HG03060 (cell line): ENCODE data around the gene SLC6A6.
"Not testable (repeated sequence)": the region's sequence is repeated elsewhere in the genome, so short reads cannot be mapped to it uniquely, and the experiment has no call there.

Source experiments
- ATAC-seq: cut with Tn5 transposase; IDR thresholded peaks from one replicate; pipeline ENCODE4 v1.9.1; 2021; ENCODE audit warnings: low read depth, moderate number of reproducible peaks; ENCODE audit not compliant: unreplicated experiment

SLC6A6 gene

DNA sequence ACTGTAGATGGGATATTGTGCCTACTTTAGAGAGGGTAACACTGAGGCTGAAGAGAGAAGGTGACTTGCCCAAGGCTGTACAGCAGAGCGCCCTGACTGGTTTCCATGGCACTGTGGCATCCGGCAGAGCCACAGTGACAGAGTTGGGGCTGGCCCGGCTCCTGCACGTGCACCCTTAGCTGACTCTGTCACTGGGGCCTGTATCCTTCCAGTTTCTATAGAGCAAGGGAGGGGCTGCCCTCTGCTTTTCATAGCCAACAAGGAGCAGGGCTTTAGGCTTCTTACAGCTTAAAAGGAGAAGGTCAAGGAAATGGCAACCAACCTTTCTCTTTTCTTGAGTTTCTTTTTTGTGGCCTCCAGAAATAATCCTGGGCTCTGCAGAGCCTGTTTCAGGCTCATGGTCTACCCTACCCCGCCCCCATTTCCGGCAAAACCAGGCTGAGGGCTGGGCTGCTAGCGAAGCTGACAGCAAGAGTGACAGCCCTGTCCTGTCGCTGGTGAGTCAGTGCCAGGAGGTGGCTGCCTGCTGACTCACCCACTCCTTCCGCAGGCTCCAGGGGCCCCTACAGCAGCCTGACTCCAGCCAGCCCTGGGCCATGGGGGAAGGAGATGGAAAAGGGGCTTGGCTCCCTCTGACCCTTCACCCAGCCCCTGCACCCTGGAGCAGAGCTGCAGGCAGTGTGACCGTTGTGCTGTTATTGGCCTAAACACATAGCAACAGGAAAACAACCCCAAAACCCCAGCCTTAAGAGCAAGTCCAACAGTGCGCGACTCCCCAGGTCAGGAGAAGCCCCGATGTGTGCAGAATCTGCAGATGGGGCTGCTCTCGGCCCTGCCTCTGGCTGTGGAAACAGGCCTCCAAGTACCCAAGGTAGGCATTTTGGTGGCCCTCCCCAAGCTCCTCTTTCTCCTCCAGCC lies 29.8 kb downstream of the SLC6A6 start:
- peak; percentile 74 for ATAC-seq

- no peak for ATAC-seq
Observed at GRCh38 chr3:14433106-14433505, 30.7 kb downstream of the SLC6A6 start.

DNA sequence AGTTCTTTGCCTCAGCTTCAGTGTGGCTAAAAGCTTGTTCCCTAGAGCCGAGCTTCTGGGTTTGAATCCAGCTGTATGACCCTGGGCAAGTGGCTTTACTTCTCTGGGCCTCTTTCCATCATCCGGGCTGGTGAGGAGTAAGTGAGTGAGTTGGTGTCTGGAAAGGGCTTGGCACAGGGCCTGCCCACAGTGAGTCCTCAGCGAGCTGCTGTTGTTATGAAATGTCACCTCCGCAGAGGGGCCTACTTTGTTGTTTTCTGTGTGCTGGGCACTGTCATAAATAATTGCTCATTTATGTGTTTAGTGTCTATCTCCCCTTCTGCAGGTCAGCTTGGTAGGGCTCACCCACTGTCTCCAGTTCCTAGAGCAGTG lies 31.7 kb downstream of the SLC6A6 start:
- ATAC-seq: no peak

DNA sequence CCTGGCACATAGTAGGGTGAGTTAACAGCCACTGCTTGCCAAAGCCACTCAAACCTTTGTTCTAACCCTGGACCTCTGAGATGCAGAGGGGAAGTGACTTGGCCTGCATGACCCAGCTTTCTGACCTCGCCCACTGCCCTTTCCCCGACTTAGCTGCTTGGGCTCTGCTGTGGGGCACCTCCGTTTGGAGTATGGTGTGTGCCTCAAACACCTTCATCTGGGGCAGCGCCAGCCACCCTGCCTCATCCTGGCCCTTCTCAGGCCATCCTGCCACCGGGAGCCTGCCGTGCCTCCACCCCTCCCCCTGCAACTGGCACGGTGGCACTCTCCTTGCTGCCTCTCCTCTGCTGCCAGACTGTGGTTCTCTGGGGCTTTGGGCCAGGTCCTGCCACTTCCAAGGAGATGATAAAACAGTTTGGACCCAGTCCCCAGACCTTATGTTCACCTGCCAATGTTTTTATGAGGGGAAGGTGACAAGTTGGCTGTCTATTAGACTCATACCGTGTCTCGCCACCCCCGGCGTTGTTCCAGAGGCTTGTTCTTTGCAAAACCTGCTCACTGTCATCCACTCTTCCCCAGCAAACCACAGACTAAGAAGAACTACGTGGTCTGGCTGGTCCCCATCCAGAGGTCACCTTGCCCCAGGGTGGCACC lies 32.2 kb downstream of the SLC6A6 start:
- ATAC-seq: no peak

DNA sequence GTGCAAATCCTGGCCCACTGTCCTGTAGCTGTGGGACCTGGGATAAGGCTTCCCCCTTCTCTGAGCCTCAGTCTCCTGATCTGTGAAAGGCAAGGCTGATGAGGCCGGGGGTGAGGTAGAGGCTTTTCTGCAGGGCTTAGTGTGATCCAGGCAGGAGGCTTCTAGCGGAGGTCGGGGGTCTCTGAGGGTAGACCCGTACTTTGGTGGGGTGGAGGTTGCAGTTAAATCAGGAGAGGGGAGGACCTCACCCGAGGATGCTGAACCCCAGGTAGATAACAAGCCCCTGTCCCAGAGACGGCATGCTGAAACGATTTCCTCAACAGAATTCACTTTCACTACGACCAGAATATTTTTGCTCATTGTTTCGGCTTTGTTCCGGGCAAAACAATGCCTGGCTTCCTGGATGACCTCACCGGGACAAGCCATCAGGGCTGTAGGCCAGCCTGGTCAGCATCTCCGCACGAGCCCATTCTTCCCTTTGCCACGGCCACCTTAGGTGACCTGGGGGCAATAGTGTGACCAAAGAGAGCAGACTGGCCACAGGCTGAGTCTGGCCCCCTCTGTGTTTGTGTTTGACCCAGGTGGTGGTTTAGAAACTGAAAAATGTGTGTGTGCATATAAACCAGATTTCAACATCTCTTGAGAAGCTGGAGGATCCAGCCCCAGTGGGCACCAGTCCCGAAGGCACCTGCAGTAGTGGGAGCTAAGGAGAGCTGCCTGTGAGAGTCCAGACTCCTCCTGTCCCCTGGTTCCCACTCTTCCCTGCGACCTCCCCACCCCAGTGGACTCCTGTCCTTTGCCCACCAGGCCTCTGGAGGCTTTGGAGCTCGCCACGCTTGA lies 33.0 kb downstream of the SLC6A6 start:
- ATAC-seq: no peak

- no peak for ATAC-seq
Observed at GRCh38 chr3:14436954-14437281, 34.5 kb downstream of the SLC6A6 start.

DNA sequence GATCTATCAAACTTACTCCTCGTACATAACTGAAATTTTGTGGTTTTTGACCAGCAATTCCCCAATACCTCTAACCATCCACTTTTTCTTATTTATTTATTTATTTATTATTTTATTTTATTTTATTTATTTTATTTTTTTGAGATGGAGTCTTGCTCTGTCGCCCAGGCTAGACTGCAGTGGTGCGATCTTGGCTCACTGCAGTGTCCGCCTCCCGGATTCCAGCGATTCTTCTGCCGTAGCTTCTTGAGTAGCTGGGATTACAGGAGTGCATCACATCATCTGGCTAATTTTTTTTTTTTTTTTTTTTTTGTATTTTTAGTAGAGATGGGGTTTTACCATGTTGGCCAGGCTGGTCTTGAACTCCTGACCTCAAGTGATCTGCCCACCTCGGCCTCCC lies 35.3 kb downstream of the SLC6A6 start:
- not testable (repeated sequence) for ATAC-seq

GRCh38 chr3:14438262-14438661 lies 35.9 kb downstream of the SLC6A6 start:
- no peak for ATAC-seq

- ATAC-seq: no peak
Observed at GRCh38 chr3:14438929-14439328, 36.5 kb downstream of the SLC6A6 start.

DNA sequence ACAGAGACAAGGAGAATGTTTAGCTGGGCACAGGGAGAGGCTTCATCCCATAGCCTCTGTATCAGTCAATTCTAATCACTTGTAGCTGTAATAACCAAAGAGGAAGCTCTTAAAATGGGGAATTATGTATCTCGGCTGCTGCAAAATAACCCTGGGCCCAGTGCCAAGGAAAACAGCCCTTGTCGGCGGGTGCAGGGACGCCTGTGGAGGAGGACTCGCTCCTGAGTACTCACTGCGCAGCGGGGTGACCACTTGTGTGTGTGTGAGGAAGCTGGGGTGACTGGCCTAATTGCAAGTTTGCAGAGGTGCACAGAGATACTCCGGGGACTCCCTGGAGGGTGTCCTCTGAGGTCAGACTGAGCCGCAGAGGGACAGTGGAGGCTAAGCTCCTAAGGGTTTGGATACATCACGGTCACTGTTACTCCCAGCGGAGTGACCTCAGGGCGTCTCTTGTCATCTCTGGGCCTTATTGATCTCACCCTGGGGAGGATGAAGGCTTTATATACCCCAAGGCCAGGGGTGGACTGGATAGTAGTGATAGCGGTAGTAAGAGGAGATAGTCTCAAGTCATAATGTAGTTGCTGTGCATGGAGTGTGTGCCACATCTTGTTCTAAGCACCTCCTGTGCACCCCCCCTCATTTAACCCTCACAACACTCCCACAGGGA lies 37.2 kb downstream of the SLC6A6 start:
- no peak for ATAC-seq

DNA sequence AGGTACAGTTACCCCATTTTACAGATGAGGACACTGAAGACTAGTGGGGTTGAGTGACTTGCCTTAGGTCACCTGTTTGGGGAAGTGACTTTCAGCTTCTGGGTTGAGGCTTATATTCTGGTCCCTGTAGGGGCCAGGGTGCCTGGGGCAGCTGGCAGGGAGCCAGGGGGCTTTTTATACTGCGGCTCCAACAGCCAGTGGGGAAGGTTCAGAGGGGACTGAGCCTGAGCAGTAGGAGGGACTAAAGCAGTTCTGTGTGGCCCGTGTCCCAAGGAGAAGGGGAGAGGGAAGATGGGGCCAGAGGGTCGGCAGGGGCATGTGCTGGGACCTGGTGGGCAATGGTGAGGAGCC lies 37.7 kb downstream of the SLC6A6 start:
- no peak for ATAC-seq

DNA sequence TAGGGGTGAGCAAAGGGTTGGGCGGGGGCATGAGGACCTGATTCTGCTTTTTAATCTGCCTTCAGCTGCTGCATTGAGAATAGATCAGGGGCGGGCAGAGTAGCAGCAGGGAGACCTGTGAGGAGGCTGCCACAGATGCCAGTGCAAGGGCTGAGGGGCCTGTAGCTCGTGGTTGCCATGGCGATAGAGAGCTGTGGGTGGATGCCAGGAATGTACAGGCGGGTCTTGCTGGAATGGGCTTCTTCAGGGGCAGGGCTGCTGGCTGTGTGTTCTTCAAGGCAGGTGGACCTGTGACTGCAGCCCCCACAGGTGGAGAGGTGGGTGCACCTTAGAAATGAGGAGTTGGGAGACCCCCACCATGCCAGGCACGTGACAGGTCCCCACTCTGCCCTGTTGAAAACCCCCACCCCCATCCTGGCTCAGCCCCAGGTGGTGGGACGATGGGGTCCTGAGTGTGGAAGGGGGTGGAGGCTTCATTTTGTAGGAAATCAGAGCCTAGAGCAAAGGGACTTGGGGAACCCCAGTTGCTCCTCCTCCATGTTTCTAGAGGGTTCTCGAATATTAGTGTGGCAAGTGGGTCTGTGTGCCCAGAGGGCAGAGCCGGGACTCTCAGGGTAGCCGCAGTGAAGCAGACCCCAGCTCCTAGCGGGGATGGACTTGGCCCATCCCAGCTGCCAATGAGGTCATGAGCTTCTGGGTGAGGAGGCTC lies 38.3 kb downstream of the SLC6A6 start:
- no peak for ATAC-seq

DNA sequence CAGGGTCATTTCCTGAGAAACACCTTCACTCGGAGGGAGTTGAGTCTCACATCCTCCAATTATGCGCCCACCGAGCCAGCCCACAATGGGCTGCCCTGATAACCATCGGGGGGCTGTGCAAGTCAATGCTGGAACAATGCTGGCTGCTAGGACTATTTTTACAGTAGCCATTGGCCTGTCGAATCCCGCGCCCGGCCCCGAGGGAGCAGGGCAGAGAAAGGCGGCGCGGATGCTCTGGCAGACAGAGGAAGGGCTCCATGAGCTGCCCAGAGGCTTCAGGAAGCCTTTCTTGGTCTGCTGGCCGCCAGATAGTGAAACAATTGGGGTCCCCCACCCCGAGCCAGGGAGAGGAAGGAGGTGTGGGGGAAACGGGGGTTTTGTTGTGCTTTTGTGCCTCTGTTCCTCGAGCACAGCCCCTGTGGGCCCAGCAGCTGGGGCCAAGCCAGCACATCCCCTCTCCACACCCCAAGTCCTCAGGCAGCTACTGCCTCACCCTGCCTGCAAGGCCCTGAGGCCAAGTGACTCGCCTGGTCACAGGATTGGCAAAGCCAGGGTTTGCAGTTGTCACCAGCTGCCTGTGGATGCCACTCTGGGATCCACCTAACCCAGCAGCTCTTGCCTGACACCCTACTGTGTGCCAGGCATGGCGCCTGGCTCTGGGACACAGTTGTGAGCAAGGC lies 39.0 kb downstream of the SLC6A6 start:
- ATAC-seq: no peak

DNA sequence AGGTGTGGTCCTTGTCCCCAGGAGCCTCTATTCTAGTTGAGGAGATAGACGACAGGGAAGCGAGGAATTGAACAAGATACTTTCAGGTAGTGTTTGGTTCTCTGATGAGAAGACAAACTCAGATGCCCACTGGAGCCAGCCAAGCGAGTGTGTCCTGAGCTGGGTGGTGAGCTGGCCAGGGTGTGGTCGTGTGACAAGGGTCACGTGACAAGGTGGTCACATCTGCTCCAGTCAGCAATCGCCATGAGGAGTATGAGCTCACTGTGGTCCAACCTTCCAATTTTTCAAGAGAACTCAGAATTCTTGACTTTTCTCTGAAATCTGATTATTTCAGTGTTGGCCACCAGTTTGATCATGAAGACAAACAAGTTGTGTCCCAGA lies 39.5 kb downstream of the SLC6A6 start:
- no peak for ATAC-seq

- no peak for ATAC-seq
Observed at GRCh38 chr3:14444380-14444779, 42.0 kb downstream of the SLC6A6 start.

DNA sequence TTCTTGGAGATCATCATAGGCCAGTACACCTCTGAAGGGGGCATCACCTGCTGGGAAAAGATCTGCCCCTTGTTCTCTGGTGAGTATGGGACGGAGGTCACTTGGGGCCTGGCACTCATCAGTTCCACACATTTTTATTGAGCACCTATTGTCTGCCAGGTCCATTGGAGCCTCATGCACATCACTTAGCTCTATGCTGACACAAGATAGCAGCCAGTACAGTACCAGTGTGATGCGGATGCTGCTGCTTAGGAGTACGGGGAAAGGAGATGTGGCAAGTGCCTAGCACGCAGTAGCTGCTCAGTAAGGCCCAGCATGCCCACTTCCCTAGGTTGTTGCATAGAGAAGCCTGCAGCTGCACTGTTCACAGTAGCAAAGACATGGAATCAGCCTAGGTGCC lies 43.4 kb downstream of the SLC6A6 start:
- no peak for ATAC-seq

DNA sequence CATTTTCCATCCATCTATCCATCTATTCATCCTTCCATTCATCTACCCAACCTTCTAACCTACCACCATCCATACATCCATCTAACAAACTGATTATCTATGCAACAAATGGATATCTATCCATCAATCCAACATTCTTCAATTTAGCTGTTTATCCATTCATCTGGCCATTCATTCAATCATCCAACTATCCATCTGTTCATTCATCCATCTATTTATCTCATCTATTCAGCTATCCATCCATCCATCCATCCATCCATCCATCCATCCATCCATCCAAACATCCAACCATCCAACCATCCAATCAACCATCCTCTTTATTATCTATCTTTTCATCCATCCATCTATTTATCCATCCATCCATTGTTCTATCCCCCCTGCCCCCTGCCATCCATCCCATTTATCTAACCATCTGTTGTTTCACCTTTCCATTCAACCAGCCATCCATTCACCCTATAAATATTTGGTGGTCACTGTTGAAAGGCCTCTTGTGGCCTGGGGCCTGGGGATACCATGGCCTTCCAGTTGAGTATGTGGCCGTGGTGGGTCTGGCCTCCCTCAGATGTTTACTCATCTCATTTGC lies 44.7 kb downstream of the SLC6A6 start:
- ATAC-seq: no peak

DNA sequence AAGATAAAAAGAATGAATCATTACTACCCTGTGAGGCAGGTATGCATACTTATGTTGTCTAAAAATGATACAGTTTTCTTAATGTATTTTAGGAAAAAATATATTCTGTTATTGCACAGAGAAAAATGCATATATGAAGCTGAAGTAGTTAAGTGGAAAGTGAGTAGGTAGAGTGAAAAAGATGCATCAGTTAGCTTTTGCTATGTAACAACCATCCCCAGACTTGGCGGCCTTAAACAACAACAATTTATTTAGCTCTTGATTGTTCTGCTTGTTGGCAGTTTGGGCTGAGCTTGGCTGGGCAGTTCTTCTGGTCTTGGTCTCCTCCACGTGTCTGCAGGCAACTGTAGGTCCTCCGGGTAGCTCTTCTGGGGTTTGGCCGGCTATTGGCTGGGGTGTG lies 45.7 kb downstream of the SLC6A6 start:
- ATAC-seq: no peak
